ENCODE measurements around the gene ABHD11.

GRCh38 chr7:73718438-73718881 lies 20.1 kb downstream of the ABHD11 start:
- TF ChIP-seq CTCF (IDR thresholded peaks at IDR 0.05) = no peak
- no peak for TF ChIP-seq POLR2A (IDR thresholded peaks at IDR 0.05)

Data from heart left ventricle (tissue), 13 donors.